Astrocyte of the cerebellum (primary cell): Measurements from ENCODE around the gene TOP1.

Source experiments
- DNase-seq: peaks from one replicate; pipeline ENCODE4 v3.0.0-alpha.2; 2011; ENCODE audit warnings: low read depth
- H3K4me3 ChIP-seq: 2 replicates; pipeline ENCODE4 v1.5.1; 2011; ENCODE audit warnings: mild to moderate bottlenecking, low read depth, low read length, moderate library complexity
- CTCF ChIP-seq: IDR thresholded peaks from 2 replicates; pipeline ENCODE4 v1.5.1; 2012; ENCODE audit warnings: low read length, low read depth, moderate library complexity, mild to moderate bottlenecking; ENCODE audit errors: missing control alignments
- in situ Hi-C: cut with HindIII; loops from 2 replicates; pipeline ENCODE4 v1.10.0; 2017; ENCODE audit warnings: low sequenced_read_pairs

Gene TOP1

GRCh38 chr20:41168281-41169161 lies 139.9 kb downstream of the TOP1 start:
- TF ChIP-seq CTCF, result no peak
- no peak overlapping the region for H3K4me3 ChIP-seq
- in situ Hi-C loops, result no loop called here
- no peak for DNase-seq

- in situ Hi-C loops, result no loop called here
- no peak for TF ChIP-seq CTCF
- H3K4me3 ChIP-seq, result no peak overlapping the region
- no peak for DNase-seq
These were observed 140.6 kb downstream of the TOP1 start for GRCh38 chr20:41169162-41169690.

GRCh38 chr20:41169791-41170351 lies 141.2 kb downstream of the TOP1 start:
- no peak for DNase-seq
- H3K4me3 ChIP-seq, result no peak overlapping the region
- in situ Hi-C loops, result no loop called here
- no peak for TF ChIP-seq CTCF

GRCh38 chr20:41170386-41171105 lies 141.9 kb downstream of the TOP1 start:
- no peak for TF ChIP-seq CTCF
- no peak for DNase-seq
- in situ Hi-C loops, result no loop called here
- H3K4me3 ChIP-seq, result no peak overlapping the region

GRCh38 chr20:41171736-41172295 lies 143.2 kb downstream of the TOP1 start:
- H3K4me3 ChIP-seq, result no peak overlapping the region
- DNase-seq, result no peak
- in situ Hi-C loops, result no loop called here
- TF ChIP-seq CTCF, result no peak
